Measurements from ENCODE around the gene DOHH.

DNA sequence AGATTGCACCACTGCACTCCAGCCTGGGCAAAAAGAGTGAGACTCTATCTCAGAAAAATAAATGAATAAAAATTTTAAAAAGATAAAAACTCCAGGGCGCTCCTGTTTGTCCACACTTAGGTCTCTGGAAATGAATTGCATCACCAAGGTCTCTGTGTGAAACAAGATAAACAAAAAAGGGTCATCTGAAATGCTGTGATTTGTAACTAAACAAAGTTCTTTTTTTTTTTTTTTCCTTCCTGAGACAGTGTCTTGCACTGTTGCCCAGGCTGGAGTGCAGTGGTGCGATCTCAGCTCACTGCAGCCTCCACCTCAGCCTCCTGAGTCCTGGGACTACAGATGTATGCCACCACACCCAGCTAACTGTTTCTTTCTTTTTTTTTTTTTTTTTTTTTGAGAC is 17.2 kb upstream of the DOHH start:
- TF ChIP-seq CTCF (IDR thresholded peaks at IDR 0.05), result no peak
- no peak for TF ChIP-seq POLR2A (IDR thresholded peaks at IDR 0.05)
- no peak for TF ChIP-seq POLR2AphosphoS5 (IDR thresholded peaks at IDR 0.05)

Data from sigmoid colon (tissue), 4 donors.